ENCODE results near the gene CACHD1. TPM values are rescaled to one million over a fixed set of nuclear protein-coding genes. Genes with fewer than 3 reads are reported as not detected.

CACHD1 gene
- polyA plus RNA-seq (ENCODE audit: insufficient read length in 10 of 10) = 10 to 100 TPM; 11.0 to 17.7 (median 12.2) TPM
- long read RNA-seq, donor 1 = 0 reads
- long read RNA-seq, donor 2 = 0 reads
- long read RNA-seq, donor 3 = 0 reads
- long read RNA-seq, donor 4 = 0 reads
- long read RNA-seq, donor 5 = 0 reads
- long read RNA-seq, donor 6 = 0 reads
- long read RNA-seq, donor 7 = 0 reads
- long read RNA-seq, donor 8 = 0 reads
- long read RNA-seq, donor 9 = 0 reads

- DNase-seq = peak; percentile 83 to 94 (median 89)
These were observed at the start of gene CACHD1 for GRCh38 chr1:64469977-64470664. TSS of gene CACHD1 (plus strand) at chr1:64470129. CDS start at chr1:64470745, 616 bp downstream.

GRCh38 chr1:64421377-64421776, 48.6 kb upstream of the CACHD1 start:
- no peak for DNase-seq

- no peak for DNase-seq
These were observed 46.4 kb upstream of the CACHD1 start for GRCh38 chr1:64423526-64423925.

- DNase-seq = no peak
These were observed 45.5 kb upstream of the CACHD1 start for GRCh38 chr1:64424412-64424811.

GRCh38 chr1:64425521-64425920, 44.4 kb upstream of the CACHD1 start:
- DNase-seq = no peak

GRCh38 chr1:64426681-64427080, 43.2 kb upstream of the CACHD1 start:
- DNase-seq = no peak

GRCh38 chr1:64427879-64428278, 42.0 kb upstream of the CACHD1 start:
- no peak for DNase-seq

- DNase-seq = no peak
These were observed 36.6 kb upstream of the CACHD1 start for GRCh38 chr1:64433308-64433707.

GRCh38 chr1:64433747-64434146, 36.2 kb upstream of the CACHD1 start:
- no peak for DNase-seq

- no peak for DNase-seq
These were observed 34.9 kb upstream of the CACHD1 start for GRCh38 chr1:64435000-64435399.

- no peak for DNase-seq
These were observed 32.5 kb upstream of the CACHD1 start for GRCh38 chr1:64437453-64437852.

- DNase-seq = no peak
These were observed 29.6 kb upstream of the CACHD1 start for GRCh38 chr1:64440183-64440826.

- no peak for DNase-seq
These were observed 18.5 kb upstream of the CACHD1 start for GRCh38 chr1:64451440-64451839.

- DNase-seq = no peak
These were observed 16.2 kb upstream of the CACHD1 start for GRCh38 chr1:64453688-64454087.

GRCh38 chr1:64458915-64459314, 11.0 kb upstream of the CACHD1 start:
- no peak for DNase-seq

- DNase-seq = no peak
These were observed 10.2 kb upstream of the CACHD1 start for GRCh38 chr1:64459743-64460142.

- DNase-seq = no peak
These were observed 3.9 kb upstream of the CACHD1 start for GRCh38 chr1:64466033-64466432.

- peak in 1 of 3 donors; percentile 19 for DNase-seq
These were observed 583 bp upstream of the CACHD1 start for GRCh38 chr1:64469116-64469976.

GRCh38 chr1:64470665-64471217, 812 bp downstream of the CACHD1 start:
- DNase-seq = peak; percentile 24 to 88 (median 40)

- peak; percentile 43 to 87 (median 64) for DNase-seq
These were observed 1.5 kb downstream of the CACHD1 start for GRCh38 chr1:64471218-64472039.

- DNase-seq = peak in 1 of 3 donors; percentile 27
These were observed 2.1 kb downstream of the CACHD1 start for GRCh38 chr1:64472040-64472376.
